ENCODE data around the gene TSPEAR.

TSPEAR gene

DNA sequence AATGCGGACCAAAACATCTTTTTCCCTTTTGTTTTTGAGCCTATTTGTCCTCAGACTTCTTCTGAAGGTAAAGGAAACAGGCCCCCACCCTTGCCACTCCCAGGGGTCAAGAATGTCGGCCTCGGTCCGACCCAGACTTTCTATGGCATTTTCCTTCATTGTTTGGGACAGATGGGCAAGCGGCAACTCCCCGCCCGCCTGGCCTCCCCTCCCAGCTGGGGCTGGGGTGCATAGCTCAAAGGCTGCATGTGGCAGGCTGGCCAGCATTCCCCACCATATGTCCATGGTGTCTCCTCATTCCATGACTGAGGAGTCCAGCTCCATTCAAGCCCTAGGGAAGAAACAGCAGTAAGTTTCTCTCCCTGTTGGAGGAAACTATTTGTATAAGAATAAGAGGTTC, 29.4 kb upstream of the TSPEAR start:
- Histone ChIP-seq H3K4me3 (ENCODE audit: low read depth in 1 of 2, low read length in 2 of 2) (no peak overlapping the region), H3K27me3 (ENCODE audit: control insufficient read depth in 1 of 2, insufficient read depth in 2 of 2, low read length in 2 of 2) (no peaks in the 10 kb centered on the region), H3K36me3 (ENCODE audit: control insufficient read depth in 1 of 2, insufficient read depth in 2 of 2, low read length in 2 of 2) (no peaks in the 10 kb centered on the region), H3K4me1 (ENCODE audit: control insufficient read depth in 1 of 2, insufficient read depth in 2 of 2, low read length in 2 of 2) (no peaks in the 10 kb centered on the region), H3K9me3 (ENCODE audit: control insufficient read depth in 1 of 2, low read length in 2 of 2) (peaks cover 0 to 5% of the 10 kb centered on the region in 2 donors), H3K27ac (ENCODE audit: low read depth, low read length) (no peak overlapping the region), H3K9ac (ENCODE audit: low read depth in 1 of 2, low read length in 2 of 2) (no peak overlapping the region)

- peaks cover 0 to 5% of the 10 kb centered on the region in 2 donors for H3K9me3 ChIP-seq (ENCODE audit: control insufficient read depth in 1 of 2, low read length in 2 of 2)
- no peak overlapping the region for H3K27ac ChIP-seq (ENCODE audit: low read depth, low read length)
- no peaks in the 10 kb centered on the region for H3K27me3 ChIP-seq (ENCODE audit: control insufficient read depth in 1 of 2, insufficient read depth in 2 of 2, low read length in 2 of 2)
Observed at GRCh38 chr21:44739316-44739715, 27.9 kb upstream of the TSPEAR start.

DNA sequence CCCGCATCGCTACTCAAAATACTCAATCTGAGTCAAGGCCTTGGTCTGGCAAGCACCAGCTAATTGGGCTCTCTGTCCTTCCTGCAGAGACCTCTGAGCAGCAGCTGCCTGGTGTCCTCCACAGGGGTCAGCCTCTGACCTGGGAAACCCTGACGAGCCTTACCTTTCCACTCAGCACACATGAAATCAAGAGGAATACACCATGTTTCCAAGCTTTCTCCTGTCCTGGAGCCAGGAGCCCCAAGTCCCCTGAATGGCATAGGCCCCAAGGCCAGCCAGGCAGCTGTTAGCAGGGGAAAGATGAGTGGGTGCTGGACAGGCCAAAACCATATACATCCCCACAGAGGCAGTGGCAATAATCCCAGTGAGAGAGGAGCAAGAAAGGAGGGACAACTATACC, 27.2 kb upstream of the TSPEAR start:
- H3K9ac ChIP-seq (ENCODE audit: low read depth in 1 of 2, low read length in 2 of 2), result no peak overlapping the region
- H3K27me3 ChIP-seq (ENCODE audit: control insufficient read depth in 1 of 2, insufficient read depth in 2 of 2, low read length in 2 of 2), result no peaks in the 10 kb centered on the region
- no peak overlapping the region for H3K4me3 ChIP-seq (ENCODE audit: low read depth in 1 of 2, low read length in 2 of 2)
- peaks cover 0 to 5% of the 10 kb centered on the region in 2 donors for H3K9me3 ChIP-seq (ENCODE audit: control insufficient read depth in 1 of 2, low read length in 2 of 2)
- H3K4me1 ChIP-seq (ENCODE audit: control insufficient read depth in 1 of 2, insufficient read depth in 2 of 2, low read length in 2 of 2), result no peaks in the 10 kb centered on the region
- no peak overlapping the region for H3K27ac ChIP-seq (ENCODE audit: low read depth, low read length)
- no peaks in the 10 kb centered on the region for H3K36me3 ChIP-seq (ENCODE audit: control insufficient read depth in 1 of 2, insufficient read depth in 2 of 2, low read length in 2 of 2)

More at GRCh38 chr21:44739316-44739715, 27.9 kb upstream of the TSPEAR start:
- Histone ChIP-seq H3K9ac (ENCODE audit: low read depth in 1 of 2, low read length in 2 of 2) (no peak overlapping the region), H3K36me3 (ENCODE audit: control insufficient read depth in 1 of 2, insufficient read depth in 2 of 2, low read length in 2 of 2) (no peaks in the 10 kb centered on the region), H3K4me1 (ENCODE audit: control insufficient read depth in 1 of 2, insufficient read depth in 2 of 2, low read length in 2 of 2) (no peaks in the 10 kb centered on the region), H3K4me3 (ENCODE audit: low read depth in 1 of 2, low read length in 2 of 2) (no peak overlapping the region)

GRCh38 chr21:44737706-44738354, 26.5 kb upstream of the TSPEAR start:
- H3K9ac ChIP-seq (ENCODE audit: low read depth in 1 of 2, low read length in 2 of 2), result no peak overlapping the region
- H3K27ac ChIP-seq (ENCODE audit: low read depth, low read length), result no peak overlapping the region
- no peaks in the 10 kb centered on the region for H3K36me3 ChIP-seq (ENCODE audit: control insufficient read depth in 1 of 2, insufficient read depth in 2 of 2, low read length in 2 of 2)
- no peaks in the 10 kb centered on the region for H3K27me3 ChIP-seq (ENCODE audit: control insufficient read depth in 1 of 2, insufficient read depth in 2 of 2, low read length in 2 of 2)
- H3K9me3 ChIP-seq (ENCODE audit: control insufficient read depth in 1 of 2, low read length in 2 of 2), result peaks cover 0 to 5% of the 10 kb centered on the region in 2 donors
- H3K4me3 ChIP-seq (ENCODE audit: low read depth in 1 of 2, low read length in 2 of 2), result no peak overlapping the region
- no peaks in the 10 kb centered on the region for H3K4me1 ChIP-seq (ENCODE audit: control insufficient read depth in 1 of 2, insufficient read depth in 2 of 2, low read length in 2 of 2)

DNA sequence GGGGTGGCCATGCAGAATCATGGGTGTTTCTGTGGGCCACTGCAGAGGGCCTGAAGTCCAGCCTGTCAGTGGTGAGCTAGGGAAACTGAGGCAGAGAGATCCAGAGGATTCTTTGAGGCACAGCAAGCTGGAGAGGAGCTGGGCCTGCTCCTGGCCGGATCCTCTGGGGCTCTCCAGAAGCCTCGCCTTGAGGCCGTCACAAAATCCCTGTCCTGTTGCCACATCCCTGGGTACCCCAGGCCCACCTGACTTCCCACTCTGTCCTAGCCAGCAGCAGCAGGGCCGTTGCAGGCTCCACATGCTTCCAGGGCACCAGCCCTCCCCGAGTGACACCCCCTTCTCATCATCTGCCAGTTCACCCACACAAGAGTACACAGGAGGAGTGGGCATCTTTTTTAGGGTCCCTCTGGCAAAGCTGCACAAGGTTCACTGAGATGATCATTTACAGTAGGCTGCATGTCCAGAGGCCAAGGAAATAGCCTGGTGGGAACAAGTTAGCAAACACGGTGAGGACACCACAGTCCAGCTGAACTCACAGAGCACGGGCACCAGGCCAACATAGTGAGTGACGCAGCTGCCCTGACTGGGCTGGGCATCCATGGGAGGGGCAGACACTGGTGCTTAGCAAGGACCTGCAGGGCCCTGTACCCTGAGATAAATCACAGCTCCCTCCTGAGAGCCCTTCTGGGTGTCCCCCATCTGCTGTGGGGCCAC, 25.1 kb upstream of the TSPEAR start:
- no peak overlapping the region for H3K9ac ChIP-seq (ENCODE audit: low read depth in 1 of 2, low read length in 2 of 2)
- H3K4me1 ChIP-seq (ENCODE audit: control insufficient read depth in 1 of 2, insufficient read depth in 2 of 2, low read length in 2 of 2), result no peaks in the 10 kb centered on the region
- H3K9me3 ChIP-seq (ENCODE audit: control insufficient read depth in 1 of 2, low read length in 2 of 2), result peaks cover 0 to 5% of the 10 kb centered on the region in 2 donors
- H3K4me3 ChIP-seq (ENCODE audit: low read depth in 1 of 2, low read length in 2 of 2), result no peak overlapping the region
- no peaks in the 10 kb centered on the region for H3K36me3 ChIP-seq (ENCODE audit: control insufficient read depth in 1 of 2, insufficient read depth in 2 of 2, low read length in 2 of 2)
- H3K27ac ChIP-seq (ENCODE audit: low read depth, low read length), result no peak overlapping the region
- H3K27me3 ChIP-seq (ENCODE audit: control insufficient read depth in 1 of 2, insufficient read depth in 2 of 2, low read length in 2 of 2), result peaks cover 0 to 4% of the 10 kb centered on the region in 2 donors

DNA sequence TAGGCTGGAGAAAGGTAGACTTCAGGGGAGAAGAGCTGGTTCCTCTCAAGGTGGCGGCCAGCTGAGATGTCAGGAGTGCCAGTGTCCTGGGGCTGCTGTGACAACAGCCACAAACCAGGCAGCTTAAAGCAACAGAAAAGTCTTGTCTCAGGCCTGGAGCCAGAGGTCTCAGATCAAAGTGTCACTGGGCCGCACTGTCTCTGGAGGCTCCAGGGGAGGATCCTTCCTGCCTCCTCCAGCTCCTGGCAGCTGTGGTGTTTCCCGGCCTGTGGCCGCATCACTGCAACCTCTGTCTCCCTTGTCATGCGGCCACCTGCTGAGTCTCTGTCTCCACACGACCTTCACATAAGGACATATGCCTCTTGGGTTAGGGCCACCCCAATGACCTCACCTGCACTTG, 24.4 kb upstream of the TSPEAR start:
- Histone ChIP-seq H3K27me3 (ENCODE audit: control insufficient read depth in 1 of 2, insufficient read depth in 2 of 2, low read length in 2 of 2) (peaks cover 0 to 4% of the 10 kb centered on the region in 2 donors), H3K4me3 (ENCODE audit: low read depth in 1 of 2, low read length in 2 of 2) (no peak overlapping the region), H3K4me1 (ENCODE audit: control insufficient read depth in 1 of 2, insufficient read depth in 2 of 2, low read length in 2 of 2) (no peaks in the 10 kb centered on the region), H3K36me3 (ENCODE audit: control insufficient read depth in 1 of 2, insufficient read depth in 2 of 2, low read length in 2 of 2) (no peaks in the 10 kb centered on the region), H3K9me3 (ENCODE audit: control insufficient read depth in 1 of 2, low read length in 2 of 2) (peaks cover 0 to 5% of the 10 kb centered on the region in 2 donors), H3K9ac (ENCODE audit: low read depth in 1 of 2, low read length in 2 of 2) (no peak overlapping the region), H3K27ac (ENCODE audit: low read depth, low read length) (no peak overlapping the region)

DNA sequence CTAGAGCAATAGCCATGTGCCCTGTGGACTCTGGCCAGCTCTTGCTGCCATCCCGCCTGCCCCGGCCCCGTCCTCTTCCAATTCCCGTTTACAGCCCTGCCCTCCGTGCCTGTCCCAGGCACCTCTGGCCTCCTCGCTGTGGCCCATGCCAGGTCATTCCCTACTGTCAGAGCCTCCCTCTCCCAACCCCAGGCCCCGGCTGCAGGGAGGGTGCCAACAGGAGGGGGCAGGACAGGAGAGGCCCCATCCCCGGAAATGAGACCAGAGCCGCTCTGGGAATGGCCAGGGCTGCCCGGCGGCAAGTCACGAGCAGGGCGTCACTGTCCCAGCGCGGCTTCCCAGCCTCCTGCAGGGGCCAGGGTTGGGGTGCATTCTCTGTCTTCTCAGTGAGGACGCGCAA, 23.5 kb upstream of the TSPEAR start:
- Histone ChIP-seq H3K27me3 (ENCODE audit: control insufficient read depth in 1 of 2, insufficient read depth in 2 of 2, low read length in 2 of 2) (peaks cover 0 to 4% of the 10 kb centered on the region in 2 donors), H3K36me3 (ENCODE audit: control insufficient read depth in 1 of 2, insufficient read depth in 2 of 2, low read length in 2 of 2) (no peaks in the 10 kb centered on the region), H3K27ac (ENCODE audit: low read depth, low read length) (no peak overlapping the region), H3K9ac (ENCODE audit: low read depth in 1 of 2, low read length in 2 of 2) (no peak overlapping the region), H3K4me3 (ENCODE audit: low read depth in 1 of 2, low read length in 2 of 2) (no peak overlapping the region), H3K9me3 (ENCODE audit: control insufficient read depth in 1 of 2, low read length in 2 of 2) (peaks cover 0 to 5% of the 10 kb centered on the region in 2 donors), H3K4me1 (ENCODE audit: control insufficient read depth in 1 of 2, insufficient read depth in 2 of 2, low read length in 2 of 2) (no peaks in the 10 kb centered on the region)

DNA sequence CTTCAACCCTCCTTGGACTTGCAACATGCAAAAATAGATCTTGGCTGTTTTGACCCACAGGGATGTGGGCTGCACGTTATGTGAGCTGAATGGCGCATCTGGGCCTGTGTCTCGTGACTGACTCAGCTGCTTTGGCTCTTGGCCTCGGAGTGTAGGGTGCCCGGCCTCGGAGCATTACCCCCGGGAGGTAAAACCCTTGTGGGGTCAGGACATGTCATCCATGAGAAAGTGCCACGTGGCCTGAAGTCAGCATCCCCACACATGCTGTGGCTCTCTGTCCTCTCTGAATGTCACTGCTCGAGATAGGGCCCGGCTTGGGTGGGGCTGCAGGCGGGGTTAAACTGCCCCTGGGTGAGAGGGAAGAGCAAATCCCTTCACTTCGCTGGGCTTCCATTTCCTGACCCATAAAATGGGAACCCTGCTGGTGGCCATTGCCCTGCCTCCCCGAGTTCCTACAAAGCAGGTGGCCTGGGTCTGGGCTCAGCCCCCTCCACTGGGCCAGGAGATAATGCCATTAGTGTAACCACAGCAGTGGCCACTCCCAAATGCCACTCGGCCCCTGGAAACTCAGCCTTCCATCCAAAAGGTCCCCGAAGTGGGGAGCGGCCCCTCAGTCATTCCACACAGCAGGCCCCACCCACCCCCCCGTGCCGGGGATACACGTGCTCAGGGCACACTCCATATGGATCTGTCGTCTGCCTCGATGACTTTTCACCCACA, 22.8 kb upstream of the TSPEAR start:
- H3K4me3 ChIP-seq (ENCODE audit: low read depth in 1 of 2, low read length in 2 of 2), result no peak overlapping the region
- H3K4me1 ChIP-seq (ENCODE audit: control insufficient read depth in 1 of 2, insufficient read depth in 2 of 2, low read length in 2 of 2), result no peaks in the 10 kb centered on the region
- no peak overlapping the region for H3K9ac ChIP-seq (ENCODE audit: low read depth in 1 of 2, low read length in 2 of 2)
- H3K9me3 ChIP-seq (ENCODE audit: control insufficient read depth in 1 of 2, low read length in 2 of 2), result peaks cover 0 to 5% of the 10 kb centered on the region in 2 donors
- no peak overlapping the region for H3K27ac ChIP-seq (ENCODE audit: low read depth, low read length)
- no peaks in the 10 kb centered on the region for H3K36me3 ChIP-seq (ENCODE audit: control insufficient read depth in 1 of 2, insufficient read depth in 2 of 2, low read length in 2 of 2)
- peaks cover 0 to 4% of the 10 kb centered on the region in 2 donors for H3K27me3 ChIP-seq (ENCODE audit: control insufficient read depth in 1 of 2, insufficient read depth in 2 of 2, low read length in 2 of 2)

- Histone ChIP-seq H3K9ac (ENCODE audit: low read depth in 1 of 2, low read length in 2 of 2) (no peak overlapping the region), H3K36me3 (ENCODE audit: control insufficient read depth in 1 of 2, insufficient read depth in 2 of 2, low read length in 2 of 2) (no peaks in the 10 kb centered on the region), H3K4me1 (ENCODE audit: control insufficient read depth in 1 of 2, insufficient read depth in 2 of 2, low read length in 2 of 2) (no peaks in the 10 kb centered on the region), H3K27ac (ENCODE audit: low read depth, low read length) (no peak overlapping the region), H3K27me3 (ENCODE audit: control insufficient read depth in 1 of 2, insufficient read depth in 2 of 2, low read length in 2 of 2) (peaks cover 0 to 4% of the 10 kb centered on the region in 2 donors), H3K9me3 (ENCODE audit: control insufficient read depth in 1 of 2, low read length in 2 of 2) (peaks cover 0 to 5% of the 10 kb centered on the region in 2 donors), H3K4me3 (ENCODE audit: low read depth in 1 of 2, low read length in 2 of 2) (no peak overlapping the region)
Observed at GRCh38 chr21:44732956-44733355, 21.6 kb upstream of the TSPEAR start.

DNA sequence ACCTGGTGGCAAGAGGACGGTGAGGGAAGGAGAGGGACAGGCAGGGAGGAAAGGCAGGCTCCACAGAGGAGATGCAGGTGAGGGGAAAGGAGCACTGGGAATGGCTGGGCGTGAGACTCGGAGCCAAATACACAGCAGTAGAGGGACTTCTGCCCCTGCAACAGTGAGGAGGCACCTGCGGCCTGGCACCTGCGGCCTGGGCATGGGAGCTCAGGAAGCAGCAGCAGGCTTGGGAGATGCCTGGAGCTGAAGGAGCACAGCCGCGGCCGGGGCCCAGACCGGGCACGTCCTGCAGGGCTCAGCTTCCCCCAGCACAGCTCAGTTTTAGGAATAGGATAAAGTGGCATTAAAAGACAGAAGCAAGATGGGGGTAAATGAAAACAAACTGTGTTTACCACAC, 20.9 kb upstream of the TSPEAR start:
- Histone ChIP-seq H3K27me3 (ENCODE audit: control insufficient read depth in 1 of 2, insufficient read depth in 2 of 2, low read length in 2 of 2) (peaks cover 0 to 7% of the 10 kb centered on the region in 2 donors), H3K27ac (ENCODE audit: low read depth, low read length) (no peak overlapping the region)

More for the DNA sequence above, 20.9 kb upstream of the TSPEAR start:
- no peaks in the 10 kb centered on the region for H3K36me3 ChIP-seq (ENCODE audit: control insufficient read depth in 1 of 2, insufficient read depth in 2 of 2, low read length in 2 of 2)
- H3K4me1 ChIP-seq (ENCODE audit: control insufficient read depth in 1 of 2, insufficient read depth in 2 of 2, low read length in 2 of 2), result no peaks in the 10 kb centered on the region
- no peak overlapping the region for H3K4me3 ChIP-seq (ENCODE audit: low read depth in 1 of 2, low read length in 2 of 2)
- no peak overlapping the region for H3K9ac ChIP-seq (ENCODE audit: low read depth in 1 of 2, low read length in 2 of 2)
- H3K9me3 ChIP-seq (ENCODE audit: control insufficient read depth in 1 of 2, low read length in 2 of 2), result no peaks in the 10 kb centered on the region
